Activated CD4-positive, CD25-positive, alpha-beta regulatory T cell (primary cell): ENCODE measurements around the gene EXOSC1.
"Not testable (repeated sequence)": the region's sequence is repeated elsewhere in the genome, so short reads cannot be mapped to it uniquely, and the experiment has no call there.

Experiments
- DNase-seq, 4 experiments: peaks; one replicate each; lab custom pipeline; 2025; lab: John Stamatoyannopoulos, UW

The EXOSC1 gene, protein sequence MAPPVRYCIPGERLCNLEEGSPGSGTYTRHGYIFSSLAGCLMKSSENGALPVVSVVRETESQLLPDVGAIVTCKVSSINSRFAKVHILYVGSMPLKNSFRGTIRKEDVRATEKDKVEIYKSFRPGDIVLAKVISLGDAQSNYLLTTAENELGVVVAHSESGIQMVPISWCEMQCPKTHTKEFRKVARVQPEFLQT

DNA sequence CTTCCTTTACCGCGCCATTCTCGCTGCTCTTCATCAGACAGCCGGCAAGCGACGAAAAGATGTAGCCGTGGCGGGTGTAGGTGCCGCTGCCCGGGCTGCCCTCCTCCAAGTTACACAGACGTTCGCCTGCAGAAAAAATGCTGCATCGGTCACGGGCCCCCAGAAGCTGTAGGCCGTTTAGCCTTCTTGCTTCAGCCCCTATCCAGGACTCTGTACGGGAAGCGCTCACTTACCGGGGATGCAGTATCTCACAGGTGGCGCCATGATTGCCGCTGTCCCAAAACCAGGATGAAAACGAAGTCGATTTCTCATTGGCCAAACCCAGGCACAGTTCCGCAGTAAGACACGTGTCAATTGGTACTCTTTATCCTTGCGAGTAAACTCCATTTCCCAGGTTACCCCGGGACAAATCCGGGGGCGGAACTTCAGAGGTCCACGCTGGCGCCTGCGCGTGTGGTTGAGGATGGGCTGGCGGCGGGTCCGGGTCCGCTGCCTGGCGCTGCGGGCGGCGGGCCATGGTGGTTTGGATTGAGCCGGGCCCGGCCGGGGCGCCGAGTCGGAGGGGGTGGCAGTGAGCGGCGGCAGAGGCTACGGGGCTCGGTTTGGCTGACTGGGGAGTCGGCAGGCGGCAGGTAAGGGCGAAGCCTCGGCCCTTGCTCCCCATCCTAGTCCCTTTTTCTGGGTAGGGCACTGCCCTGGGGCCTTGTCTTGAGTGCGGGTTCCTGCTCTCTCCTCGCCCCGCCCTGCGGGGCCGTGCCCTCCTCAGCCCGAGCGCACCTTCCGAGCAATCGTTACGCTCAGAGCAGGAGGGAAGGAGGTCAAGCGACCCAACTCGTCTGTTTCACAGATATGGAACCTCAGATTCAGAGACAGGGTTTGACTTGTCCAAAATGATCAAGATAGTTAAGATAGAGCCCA lies at the start of gene EXOSC1, which contains the start of gene ZDHHC16:
Gene EXOSC1 (minus strand): TSS at position 285 of the 918 bp plus-strand sequence. CDS start 21 bp downstream, at position 264.
Gene ZDHHC16 (plus strand): TSS at position 454 of the 918 bp plus-strand sequence. CDS start 5,501 bp downstream, outside the sequence.
- peak; percentile 72 to 83 (median 75) for DNase-seq

DNA sequence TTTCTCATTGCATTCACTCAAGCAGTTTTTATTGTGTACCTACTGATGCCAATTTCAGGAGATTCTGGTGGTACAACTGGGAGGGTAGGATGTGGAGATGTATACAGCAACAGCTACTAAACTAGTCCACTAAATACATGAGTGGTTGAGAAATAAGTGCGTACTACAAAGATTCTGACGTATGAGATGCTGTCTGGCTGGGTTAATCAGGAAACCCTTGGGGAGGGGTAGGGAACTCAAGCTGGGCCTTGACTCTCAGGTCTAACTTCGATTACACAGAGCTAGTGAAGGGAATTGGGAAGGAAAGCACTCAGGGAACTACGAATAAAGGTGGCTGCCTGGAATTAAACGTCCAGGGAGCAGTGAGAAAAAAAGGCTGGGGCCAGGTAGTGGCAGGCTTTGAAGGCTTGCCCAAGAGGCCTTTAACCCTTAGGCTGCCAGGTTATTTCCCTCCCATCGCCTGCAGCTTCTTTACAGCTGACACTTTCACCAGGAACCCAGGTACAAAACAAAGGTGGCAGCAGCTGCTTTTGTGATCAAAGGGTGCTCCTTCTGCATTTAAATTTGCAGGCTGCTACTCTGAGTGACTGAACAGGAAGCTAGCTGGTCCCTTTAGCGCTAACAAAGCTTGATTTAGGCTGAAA lies 49.2 kb upstream of the EXOSC1 start:
- DNase-seq, result no peak

DNA sequence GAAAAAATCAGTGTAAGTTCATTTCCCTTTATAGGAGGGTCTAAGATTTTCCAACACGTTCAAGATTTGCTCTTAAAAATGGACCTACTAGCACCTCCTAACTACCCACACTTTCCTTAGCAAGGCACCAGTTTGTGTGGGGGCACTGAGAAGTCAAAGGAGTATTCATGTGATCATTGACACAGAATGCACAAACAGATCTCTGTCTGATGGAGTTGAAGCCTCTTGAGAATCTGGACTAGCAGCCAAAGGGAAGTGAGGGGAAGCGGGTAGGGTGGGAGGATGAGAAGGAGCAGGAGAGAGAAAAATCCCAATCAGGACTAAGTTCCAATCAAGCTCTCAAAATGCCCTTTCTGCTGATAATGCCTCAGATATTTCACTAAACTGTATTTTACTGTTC lies 48.3 kb upstream of the EXOSC1 start:
- no peak for DNase-seq

DNA sequence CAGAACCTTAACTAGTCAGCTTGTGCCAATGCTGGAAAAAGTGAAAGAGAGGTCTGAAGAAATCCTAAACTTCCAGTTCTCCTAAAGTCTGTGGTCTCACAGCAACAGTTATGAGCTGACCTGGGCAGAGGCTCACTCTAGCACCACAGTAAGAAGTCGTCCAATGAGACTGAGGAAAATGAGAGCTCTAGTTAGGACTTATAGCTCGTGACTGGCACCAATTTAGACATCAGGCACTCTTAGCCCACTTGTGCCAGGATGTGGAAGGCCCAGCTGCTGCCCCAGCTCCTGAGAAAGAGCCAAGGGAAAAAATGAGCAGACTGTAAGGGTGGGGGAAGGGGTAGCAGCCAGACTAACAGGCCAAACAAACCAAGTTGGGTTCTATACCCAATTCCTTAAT lies 44.8 kb upstream of the EXOSC1 start:
- DNase-seq, result no peak

DNA sequence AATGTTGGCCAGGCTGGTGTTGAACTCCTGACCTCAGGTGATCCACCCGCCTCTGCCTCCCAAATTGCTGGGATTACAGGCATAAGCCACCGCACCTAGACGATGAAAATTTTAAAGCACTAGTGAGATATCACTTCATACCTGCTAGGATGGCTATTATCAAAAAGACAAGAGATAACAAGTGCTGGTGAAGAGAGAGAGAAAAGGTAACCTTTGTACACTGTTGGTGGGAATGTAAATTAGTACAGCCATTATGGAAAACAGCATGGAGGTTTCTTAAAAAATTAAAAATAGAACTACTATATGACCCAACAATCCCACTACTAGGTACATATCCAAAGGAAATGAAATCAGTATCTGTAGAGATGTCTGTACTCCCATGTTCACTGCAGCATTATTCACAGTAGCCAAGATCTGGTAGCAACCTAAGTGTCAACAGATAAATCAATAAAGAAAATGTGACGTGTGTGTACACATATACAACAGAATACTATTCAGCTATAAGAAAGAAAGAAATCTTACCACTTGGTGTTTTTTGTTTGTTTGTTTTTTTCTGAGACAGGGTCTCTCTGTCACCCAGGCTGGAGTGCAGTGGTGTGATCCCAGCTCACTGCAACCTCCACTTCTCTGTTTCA lies 40.0 kb upstream of the EXOSC1 start:
- DNase-seq, result no peak

DNA sequence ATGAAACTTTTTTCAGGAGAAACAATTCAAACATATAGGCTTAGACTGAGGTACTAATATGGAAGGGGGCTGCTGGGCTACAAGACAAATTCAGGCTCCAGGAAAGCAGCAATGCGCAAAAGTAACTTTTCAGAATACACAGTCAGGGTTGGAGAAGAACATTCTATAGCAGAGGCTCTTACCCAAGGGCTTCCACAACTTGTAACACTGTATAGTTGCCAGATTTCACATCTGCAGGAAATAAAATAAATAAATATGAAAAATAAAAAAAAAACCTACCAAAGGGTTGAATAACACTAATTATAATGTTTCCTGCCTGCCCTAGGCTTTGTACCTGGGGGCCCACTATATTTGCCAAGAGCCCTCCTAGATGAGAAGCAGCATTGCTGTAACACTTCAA lies 38.1 kb upstream of the EXOSC1 start:
- DNase-seq, result no peak

DNA sequence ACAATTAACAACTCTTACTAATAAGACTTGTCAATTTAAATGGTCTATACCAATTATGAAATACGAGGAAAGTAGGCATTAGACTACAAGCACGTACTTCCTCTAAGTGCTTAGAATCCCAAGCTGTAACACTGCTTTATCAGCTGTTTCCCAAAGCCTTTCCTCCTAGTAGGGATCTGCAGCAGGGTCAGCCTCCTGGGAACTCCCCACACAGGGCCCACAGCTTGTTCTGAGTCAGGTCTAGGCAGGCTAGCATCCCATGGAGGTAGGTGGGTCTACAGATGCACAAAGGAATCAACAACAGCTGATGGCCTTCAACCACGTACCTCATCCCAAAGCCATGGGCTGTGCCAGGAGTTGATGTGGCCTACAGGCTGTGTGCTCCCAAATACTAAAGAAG lies 37.7 kb upstream of the EXOSC1 start:
- no peak for DNase-seq

DNA sequence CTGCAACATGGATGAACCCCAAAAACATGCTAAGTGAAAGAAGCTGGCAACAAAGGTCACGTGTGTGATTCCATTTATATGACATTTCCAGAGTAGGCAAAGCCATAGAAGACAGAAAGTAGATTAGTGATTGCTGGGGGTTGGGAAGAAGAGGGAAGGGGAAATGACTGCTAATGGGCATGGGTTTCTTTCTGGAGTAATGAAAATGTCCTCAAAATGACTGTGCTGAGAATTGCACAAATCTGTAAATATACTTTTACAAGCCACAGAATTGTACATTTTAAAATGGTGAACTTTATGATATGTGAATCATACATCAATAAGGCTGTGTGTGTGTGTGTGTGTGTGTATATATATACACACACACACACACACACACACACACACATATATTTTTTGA lies 36.6 kb upstream of the EXOSC1 start:
- DNase-seq, result no peak

DNA sequence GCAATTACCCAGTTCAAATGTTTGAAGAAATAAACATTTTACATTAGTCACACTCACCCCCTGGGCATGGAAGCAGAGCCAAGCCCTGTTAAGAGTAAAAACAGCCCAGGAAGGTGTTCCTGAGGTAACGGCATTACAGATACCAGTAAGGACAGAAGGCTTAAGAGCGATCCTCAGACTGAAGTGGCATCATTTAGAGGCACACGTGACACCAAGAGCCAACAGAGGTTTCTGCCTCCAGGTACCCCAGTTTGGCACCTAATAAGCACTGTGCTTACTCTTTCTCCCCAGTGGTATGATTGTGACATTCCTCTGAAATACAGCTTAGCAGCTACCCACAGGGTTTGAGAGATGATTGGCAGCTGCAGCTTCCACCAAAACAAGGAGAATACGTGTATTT lies 35.3 kb upstream of the EXOSC1 start:
- DNase-seq, result no peak

DNA sequence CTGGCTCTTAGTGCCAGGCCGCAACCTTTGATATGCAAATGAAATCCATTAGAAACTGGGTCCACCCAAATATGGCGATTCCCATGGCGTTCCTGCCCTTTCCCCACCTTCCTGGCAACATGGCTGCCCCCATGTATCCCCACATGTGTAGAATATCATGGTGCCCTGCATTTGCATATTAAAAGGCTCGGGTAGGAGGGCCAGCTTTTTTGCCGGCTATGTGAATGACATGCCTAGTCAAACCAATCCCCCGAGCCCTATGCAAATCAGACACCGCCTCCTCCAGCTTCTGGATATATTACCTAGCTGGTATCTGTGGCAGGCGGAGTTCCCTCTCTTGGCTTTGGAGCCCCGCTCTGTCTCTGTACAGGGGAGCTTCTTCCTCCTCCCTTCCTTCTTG lies 34.1 kb upstream of the EXOSC1 start:
- DNase-seq, result no peak

DNA sequence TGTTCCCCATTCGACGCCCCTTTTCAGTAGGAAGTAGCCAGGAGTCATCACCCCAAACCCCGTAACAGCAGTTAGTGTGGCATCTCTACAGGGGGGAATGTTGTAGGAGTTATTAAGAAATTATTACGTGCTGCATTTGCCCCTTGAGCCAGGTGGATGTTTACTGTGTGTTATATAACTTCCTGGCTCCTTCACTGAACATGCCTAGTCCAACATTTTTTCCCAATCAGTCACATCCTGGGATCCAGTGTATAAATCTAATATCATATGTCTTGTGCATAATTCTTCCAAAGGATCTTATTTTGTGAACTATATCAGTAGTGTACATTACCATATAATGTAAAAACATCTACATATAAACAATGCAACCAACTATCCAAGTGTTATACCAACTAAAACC lies 33.6 kb upstream of the EXOSC1 start:
- DNase-seq, result not testable (repeated sequence)

DNA sequence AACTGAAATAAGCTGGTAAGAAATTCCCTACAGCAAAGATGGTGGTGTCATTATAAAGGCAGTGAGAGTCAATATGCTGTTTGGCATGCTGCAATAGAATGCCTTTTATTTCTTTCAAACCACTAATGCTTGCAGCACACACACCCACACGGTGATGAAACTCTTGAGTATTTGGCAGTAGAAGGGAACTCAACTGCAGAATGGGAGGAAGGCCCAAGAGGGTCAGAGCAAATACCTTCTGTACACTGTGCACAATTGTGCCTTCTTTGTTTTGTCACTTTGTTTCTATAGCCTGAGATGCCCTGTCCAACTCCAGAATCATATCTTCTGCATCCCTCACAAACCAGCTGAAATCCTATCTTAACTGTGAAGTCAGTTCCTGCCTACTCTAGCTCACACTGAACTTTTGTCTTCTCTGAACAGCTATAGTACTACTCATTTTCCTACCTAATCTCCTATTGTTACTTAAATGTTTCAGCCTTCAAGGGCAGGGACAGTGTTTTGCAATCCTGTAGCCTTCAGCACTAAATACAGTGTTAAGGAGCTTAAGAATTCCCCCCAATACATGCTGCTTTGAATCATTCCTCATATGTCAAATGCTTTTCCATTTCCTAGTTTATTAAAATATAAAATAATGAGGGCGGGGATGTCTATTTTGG lies 30.3 kb upstream of the EXOSC1 start:
- DNase-seq, result no peak

DNA sequence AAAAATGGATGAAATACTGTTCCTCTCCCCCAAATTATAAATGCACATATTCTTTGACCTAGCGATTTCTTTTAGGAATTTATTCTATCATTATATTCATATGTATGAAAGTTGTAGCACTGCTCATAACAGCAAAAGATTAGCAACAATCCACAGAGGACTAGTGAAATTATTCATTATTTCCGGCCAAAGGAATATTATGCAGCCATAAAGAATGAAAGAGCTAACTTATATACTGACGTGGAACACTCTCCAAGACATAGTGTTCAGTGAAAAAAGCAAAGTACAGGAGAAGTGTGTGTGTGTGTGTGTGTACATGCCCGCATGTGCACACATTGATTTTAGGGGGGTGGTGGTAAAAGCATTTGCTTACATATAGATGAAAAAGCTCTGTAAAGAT lies 29.1 kb upstream of the EXOSC1 start:
- no peak for DNase-seq

DNA sequence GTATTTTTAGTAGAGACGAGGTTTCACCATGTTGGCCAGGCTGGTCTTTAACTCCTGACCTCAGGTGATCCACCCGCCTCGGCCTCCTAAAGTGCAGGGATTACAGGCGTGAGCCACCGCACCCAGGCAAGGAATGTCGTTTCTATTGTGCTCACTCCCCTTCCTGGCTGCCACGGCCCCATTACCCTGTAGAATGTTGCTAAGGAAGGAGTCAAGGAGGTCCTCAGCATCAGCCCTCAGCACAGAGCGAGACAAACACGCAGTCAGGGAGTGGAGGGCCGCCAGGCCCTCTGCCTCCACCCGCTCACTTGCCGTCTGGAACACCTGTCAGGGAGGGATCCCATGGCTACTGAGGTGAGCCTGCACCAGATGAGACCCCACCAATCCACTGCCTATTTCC lies 23.0 kb upstream of the EXOSC1 start:
- DNase-seq, result not testable (repeated sequence)

DNA sequence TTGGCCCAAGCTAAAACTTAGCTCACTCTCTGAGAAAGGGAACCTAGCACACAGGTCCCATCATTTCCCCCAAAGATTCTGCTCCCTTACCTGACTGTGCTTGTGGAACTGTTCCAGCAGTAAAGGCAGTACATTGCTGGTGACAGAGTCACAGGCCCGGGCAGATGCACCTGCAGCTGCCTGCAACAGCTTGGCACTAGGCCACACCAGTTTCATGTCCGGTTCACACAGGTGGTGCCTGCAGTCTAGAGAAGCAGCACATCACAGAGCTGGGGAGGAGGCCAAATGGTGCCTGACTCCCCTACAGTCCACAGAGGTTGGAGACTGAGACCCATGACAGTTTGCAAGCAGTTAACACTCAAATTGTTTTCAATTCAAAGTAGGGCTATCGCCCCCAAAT lies 22.4 kb upstream of the EXOSC1 start:
- DNase-seq, result no peak

DNA sequence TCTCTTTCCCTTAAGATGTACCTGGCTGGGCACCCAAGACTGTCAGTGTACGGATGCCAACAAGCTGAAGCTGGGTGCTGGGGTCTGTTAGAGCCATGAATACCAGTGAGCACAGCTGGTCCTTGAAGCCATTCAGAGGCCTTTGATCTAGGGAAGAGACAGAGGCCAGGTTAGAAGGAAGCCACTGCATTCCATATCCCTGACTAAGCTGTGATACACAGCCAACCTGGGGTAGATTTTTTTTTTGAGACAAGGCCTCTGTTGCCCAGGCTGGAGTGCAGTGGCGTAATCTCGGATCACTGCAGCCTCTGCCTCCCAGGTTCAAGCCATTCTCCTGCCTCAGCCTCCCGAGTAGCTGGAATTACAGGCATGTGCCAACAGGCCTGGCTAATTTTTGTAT lies 20.9 kb upstream of the EXOSC1 start:
- DNase-seq, result no peak

DNA sequence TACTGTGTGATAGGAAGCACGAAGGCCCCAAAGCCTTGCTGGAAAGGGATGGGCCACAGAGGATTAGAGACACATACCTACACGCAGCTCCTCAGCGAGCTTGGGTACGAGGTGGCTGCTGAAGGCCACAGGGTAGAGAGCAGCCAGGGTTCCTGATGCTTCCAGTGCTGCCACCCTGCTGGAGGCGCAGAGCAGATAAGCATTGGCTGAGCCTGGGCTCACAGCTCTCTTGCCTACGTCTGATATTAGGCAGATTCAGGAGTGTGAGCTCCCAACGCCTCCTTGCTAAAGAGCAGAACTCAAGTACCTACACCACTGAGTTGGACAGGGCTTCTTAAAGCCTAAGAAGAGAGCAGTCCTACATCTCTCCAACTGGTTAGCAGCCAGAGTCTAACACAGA lies 20.2 kb upstream of the EXOSC1 start:
- DNase-seq, result no peak

DNA sequence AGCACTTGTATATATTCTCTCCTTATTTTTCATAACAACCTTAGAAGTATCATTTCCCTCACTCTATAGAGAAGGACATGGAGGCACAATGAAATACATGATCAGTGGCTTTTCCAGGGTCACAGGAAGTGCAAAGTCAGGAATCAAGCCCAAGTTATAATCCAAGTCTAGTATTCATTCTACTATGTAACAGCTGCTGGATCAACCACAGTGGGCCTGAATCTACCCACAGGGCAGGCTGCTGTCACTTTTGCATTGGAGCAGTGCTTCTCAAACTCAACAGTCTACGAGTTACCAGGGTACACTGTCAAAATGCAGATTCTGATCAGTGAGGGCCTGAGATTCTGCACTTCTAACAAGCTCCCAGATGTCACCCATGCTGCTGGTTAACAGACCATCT lies 18.4 kb upstream of the EXOSC1 start:
- no peak for DNase-seq

DNA sequence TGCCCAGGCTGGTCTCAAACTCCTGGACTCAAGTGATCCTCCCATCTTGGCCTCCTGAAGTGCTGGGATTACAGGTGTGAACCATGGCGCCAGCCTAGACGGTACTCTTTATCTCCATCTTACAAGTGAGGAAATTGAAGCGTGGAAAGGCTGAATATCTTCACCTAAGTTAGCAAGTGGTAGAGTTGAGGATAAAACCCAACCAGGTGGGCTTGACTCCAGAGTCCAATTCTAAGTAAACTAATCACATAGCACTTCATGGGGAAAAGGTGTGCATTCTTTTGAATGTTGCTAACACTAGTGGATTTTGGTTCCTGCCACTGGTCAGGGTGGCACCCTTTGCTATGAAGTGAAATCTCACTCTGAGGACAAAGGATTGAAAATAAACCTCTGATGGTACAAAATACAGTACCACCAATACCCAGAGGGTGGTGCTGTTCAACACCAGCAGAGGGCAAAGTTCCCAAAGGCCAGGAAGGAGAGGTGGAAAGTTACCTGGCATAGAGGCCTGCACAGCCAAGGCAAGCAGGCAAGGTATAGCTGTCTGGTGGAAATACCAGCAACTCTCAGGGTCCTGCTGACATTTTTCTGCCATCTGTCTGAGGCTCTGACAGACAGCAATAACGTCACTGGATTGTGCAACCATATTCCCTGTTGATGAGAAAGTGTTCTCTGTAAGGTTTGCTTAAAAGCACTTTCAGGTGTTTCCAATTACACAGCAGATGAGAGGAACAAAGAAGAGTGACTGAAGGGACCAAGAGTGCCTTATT lies 17.7 kb upstream of the EXOSC1 start:
- DNase-seq, result peak in 2 of 4 experiments; percentile 5 to 7

DNA sequence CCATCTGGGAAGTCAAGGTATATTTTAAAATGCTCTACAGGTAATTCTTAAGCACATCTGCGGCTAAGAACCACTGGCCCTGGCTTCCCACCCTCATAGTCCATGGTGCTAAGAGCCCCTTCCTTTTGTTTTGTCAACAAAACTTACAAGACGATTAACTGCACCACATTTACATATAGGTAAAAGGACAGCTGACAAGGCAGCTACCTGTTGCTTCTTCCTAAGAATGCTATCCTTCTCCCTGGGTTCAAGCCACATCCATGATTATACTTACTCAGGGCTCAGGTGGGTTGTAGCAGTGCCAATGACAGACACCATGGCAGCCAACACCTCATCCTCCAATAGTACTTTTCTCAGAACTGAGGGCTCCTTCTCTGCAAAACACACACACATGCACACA lies 16.5 kb upstream of the EXOSC1 start:
- DNase-seq, result no peak

DNA sequence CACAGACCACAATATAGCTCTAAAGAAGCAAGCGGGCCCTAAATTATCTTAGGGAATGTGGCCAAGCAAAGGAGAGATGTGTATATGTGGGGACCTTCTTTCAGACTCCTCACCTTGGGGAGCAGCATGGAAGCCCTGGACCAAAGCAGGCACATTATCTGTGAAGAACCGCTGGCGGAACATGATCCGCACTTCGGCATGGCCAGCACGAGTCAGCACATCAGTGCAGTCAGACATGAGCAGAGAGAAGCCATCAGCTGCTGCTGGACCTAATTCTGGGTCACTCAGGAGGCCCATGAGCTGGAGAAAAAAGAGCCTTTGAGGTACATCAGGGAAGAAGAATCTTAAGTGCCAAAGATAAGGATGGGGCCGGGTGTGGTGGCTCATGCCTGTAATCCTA lies 14.1 kb upstream of the EXOSC1 start:
- DNase-seq, result no peak
